Measurements from ENCODE around the gene NEK9.

- no peak for TF ChIP-seq CTCF (IDR thresholded peaks at IDR 0.05; ENCODE audit: low read length)
- TF ChIP-seq EZH2 (optimal IDR thresholded peaks at IDR 0.05; ENCODE audit: low read depth, low read length), result no peak
These were observed 63.8 kb downstream of the NEK9 start for GRCh38 chr14:75063013-75063412.

Measured in MM.1S (cell line).